ENCODE data around the gene TTC6. TPM values are rescaled to one million over a fixed set of nuclear protein-coding genes. Genes with fewer than 3 reads are reported as not detected.

TTC6 gene
- polyA plus RNA-seq, 12 donors: 0.14 to 0.47 (median 0.21) TPM; not detected in 7

- no peak for DNase-seq
Measured at GRCh38 chr14:37585971-37586796, 9.2 kb upstream of the TTC6 start.

GRCh38 chr14:37586797-37587130 lies 8.7 kb upstream of the TTC6 start:
- no peak for DNase-seq

GRCh38 chr14:37587131-37587803 lies 8.2 kb upstream of the TTC6 start:
- DNase-seq: no peak

- DNase-seq: no peak
Measured at GRCh38 chr14:37587881-37588666, 7.4 kb upstream of the TTC6 start.

GRCh38 chr14:37588667-37588955 lies 6.8 kb upstream of the TTC6 start:
- no peak for DNase-seq

- DNase-seq: no peak
Measured at GRCh38 chr14:37588956-37589714, 6.3 kb upstream of the TTC6 start.

- DNase-seq: no peak
Measured at GRCh38 chr14:37589715-37590427, 5.6 kb upstream of the TTC6 start.

- DNase-seq: no peak
Measured at GRCh38 chr14:37590428-37591139, 4.8 kb upstream of the TTC6 start.

- no peak for DNase-seq
Measured at GRCh38 chr14:37591311-37591940, 4.0 kb upstream of the TTC6 start.

- DNase-seq: no peak
Measured at GRCh38 chr14:37591941-37592481, 3.4 kb upstream of the TTC6 start.

- DNase-seq: no peak
Measured at GRCh38 chr14:37592482-37593408, 2.7 kb upstream of the TTC6 start.

- DNase-seq: no peak
Measured at GRCh38 chr14:37593511-37594237, 1.8 kb upstream of the TTC6 start.

GRCh38 chr14:37594238-37594970 lies 1.0 kb upstream of the TTC6 start:
- DNase-seq: peak; percentile 78

- no peak for DNase-seq
Measured at GRCh38 chr14:37595809-37596621, 586 bp downstream of the TTC6 start.

- DNase-seq: no peak
Measured at GRCh38 chr14:37596790-37597472, 1.5 kb downstream of the TTC6 start.

GRCh38 chr14:37597538-37597913 lies 2.1 kb downstream of the TTC6 start:
- no peak for DNase-seq
